GM19238 (cell line): ENCODE results near the gene EVC.

Experiments used
- DNase-seq: peaks from one replicate; pipeline ENCODE4 v3.0.0; 2011; ENCODE audit warnings: low spot score; ENCODE audit not compliant: insufficient read length

EVC gene

GRCh38 chr4:5785806-5786680, 75.0 kb downstream of the EVC start:
- DNase-seq: no peak

GRCh38 chr4:5787311-5787710, 76.3 kb downstream of the EVC start:
- DNase-seq: no peak

- DNase-seq: no peak
These were observed 77.1 kb downstream of the EVC start for GRCh38 chr4:5788144-5788543.

- DNase-seq: no peak
These were observed 78.1 kb downstream of the EVC start for GRCh38 chr4:5789141-5789540.

GRCh38 chr4:5790546-5790857, 79.5 kb downstream of the EVC start:
- DNase-seq: no peak

GRCh38 chr4:5791654-5792053, 80.7 kb downstream of the EVC start:
- no peak for DNase-seq

GRCh38 chr4:5793514-5793913, 82.5 kb downstream of the EVC start:
- DNase-seq: no peak

- DNase-seq: no peak
These were observed 84.6 kb downstream of the EVC start for GRCh38 chr4:5795580-5795979.

- DNase-seq: no peak
These were observed 86.0 kb downstream of the EVC start for GRCh38 chr4:5796976-5797375.

GRCh38 chr4:5797866-5798265, 86.9 kb downstream of the EVC start:
- DNase-seq: no peak

GRCh38 chr4:5798462-5798861, 87.5 kb downstream of the EVC start:
- no peak for DNase-seq

GRCh38 chr4:5798946-5799345, 87.9 kb downstream of the EVC start:
- no peak for DNase-seq

GRCh38 chr4:5799406-5799805, 88.4 kb downstream of the EVC start:
- no peak for DNase-seq

- DNase-seq: no peak
These were observed 89.5 kb downstream of the EVC start for GRCh38 chr4:5800496-5800895.

- DNase-seq: no peak
These were observed 90.7 kb downstream of the EVC start for GRCh38 chr4:5801696-5802095.

- no peak for DNase-seq
These were observed 91.6 kb downstream of the EVC start for GRCh38 chr4:5802565-5802964.

- DNase-seq: no peak
These were observed 93.7 kb downstream of the EVC start for GRCh38 chr4:5804656-5805055.

GRCh38 chr4:5805270-5805669, 94.3 kb downstream of the EVC start:
- no peak for DNase-seq

- no peak for DNase-seq
These were observed 97.2 kb downstream of the EVC start for GRCh38 chr4:5808081-5808741.

GRCh38 chr4:5809216-5809776, 98.3 kb downstream of the EVC start:
- DNase-seq: no peak

- DNase-seq: no peak
These were observed 99.2 kb downstream of the EVC start for GRCh38 chr4:5810151-5810550.

- DNase-seq: no peak
These were observed 99.9 kb downstream of the EVC start for GRCh38 chr4:5810770-5811430.
